GM19351 (cell line): ENCODE data around the gene ZNF462.

ENCODE experiments used
- ATAC-seq: cut with Tn5 transposase; IDR thresholded peaks from one replicate; pipeline ENCODE4 v1.9.1; 2021; ENCODE audit warnings: mild to moderate bottlenecking, moderate library complexity; ENCODE audit not compliant: unreplicated experiment

Gene ZNF462

GRCh38 chr9:107049046-107049802 lies 186.3 kb downstream of the ZNF462 start:
- no peak for ATAC-seq

- no peak for ATAC-seq
These were observed 186.8 kb downstream of the ZNF462 start for GRCh38 chr9:107049803-107050184.

- ATAC-seq = no peak
These were observed 188.4 kb downstream of the ZNF462 start for GRCh38 chr9:107051392-107051791.

- ATAC-seq = no peak
These were observed 191.2 kb downstream of the ZNF462 start for GRCh38 chr9:107054146-107054545.

- no peak for ATAC-seq
These were observed 196.3 kb downstream of the ZNF462 start for GRCh38 chr9:107059220-107059619.

GRCh38 chr9:107060062-107060461 lies 197.1 kb downstream of the ZNF462 start:
- ATAC-seq = no peak
